CD4-positive, CD25-positive, alpha-beta regulatory T cell (primary cell): Measurements from ENCODE around the gene H2BW1. TPM values are rescaled to one million over a fixed set of nuclear protein-coding genes. Genes with fewer than 3 reads are reported as not detected.
"Not testable (repeated sequence)": the region's sequence is repeated elsewhere in the genome, so short reads cannot be mapped to it uniquely, and the experiment has no call there.

Experiments used
- ATAC-seq, 2 donors: fragments of 150-1000 bp; cut with Tn5 transposase; one replicate each; pipeline ENCODE4 v1.10.0; 2021; ENCODE audit warnings: low read depth in 2 of 2, moderate number of reproducible peaks in 2 of 2, moderate library complexity in 1 of 2
- DNase-seq, 3 donors: peaks; one replicate each; pipeline versions ENCODE4 v3.0.0 to v3.0.0-alpha.2; 2012 to 2022; ENCODE audit warnings: mixed read lengths in 1 of 3
- H3K27ac ChIP-seq: one replicate; pipeline ENCODE4 v1.7.0; 2013; ENCODE audit warnings: mild to moderate bottlenecking, low read length; ENCODE audit not compliant: insufficient read depth, poor library complexity, severe bottlenecking
- H3K27me3 ChIP-seq: one replicate; pipeline ENCODE4 v1.7.0; 2013; ENCODE audit warnings: low read length; ENCODE audit not compliant: control insufficient read depth, insufficient read depth
- H3K36me3 ChIP-seq: one replicate; pipeline ENCODE4 v1.7.0; 2013; ENCODE audit warnings: mild to moderate bottlenecking, low read length, moderate library complexity; ENCODE audit not compliant: control insufficient read depth, insufficient read depth
- H3K4me1 ChIP-seq: 2 replicates; pipeline ENCODE4 v1.7.0; 2013; ENCODE audit warnings: mild to moderate bottlenecking, low read length; ENCODE audit not compliant: insufficient read depth, control insufficient read depth, poor library complexity, severe bottlenecking
- H3K4me3 ChIP-seq: one replicate; pipeline ENCODE4 v1.7.0; 2013; ENCODE audit warnings: low read depth, mild to moderate bottlenecking, low read length, moderate library complexity
- H3K9me3 ChIP-seq, 2 experiments: 1 replicate in 1 of 2; 2 replicates in 1 of 2; pipeline ENCODE4 v1.7.0; 2013; ENCODE audit warnings: low read length in 2 of 2, mild to moderate bottlenecking in 1 of 2, moderate library complexity in 1 of 2; ENCODE audit not compliant: control insufficient read depth in 2 of 2
- H3K27ac Mint-ChIP-seq, 3 donors: one replicate each; pipeline ENCODE4 v1.8.0; 2020 to 2022; ENCODE audit warnings: mild to moderate bottlenecking in 3 of 3, mixed read lengths in 3 of 3, moderate library complexity in 2 of 3
- H3K27me3 Mint-ChIP-seq: one replicate; pipeline ENCODE4 v1.8.0; 2022; ENCODE audit warnings: mild to moderate bottlenecking, mixed read lengths
- H3K36me3 Mint-ChIP-seq: one replicate; pipeline ENCODE4 v1.8.0; 2020; ENCODE audit warnings: mixed read lengths
- H3K4me1 Mint-ChIP-seq, 4 donors: one replicate each; pipeline ENCODE4 v1.8.0; 2020 to 2022; ENCODE audit warnings: mixed read lengths in 4 of 4, mild to moderate bottlenecking in 1 of 4
- H3K4me3 Mint-ChIP-seq, 4 donors: one replicate each; pipeline ENCODE4 v1.8.0; 2020 to 2022; ENCODE audit warnings: mild to moderate bottlenecking in 4 of 4, mixed read lengths in 4 of 4, moderate library complexity in 3 of 4
- H3K9me3 Mint-ChIP-seq, 7 donors: one replicate each; pipeline ENCODE4 v1.8.0; 2020 to 2022; ENCODE audit warnings: mixed read lengths in 7 of 7, mild to moderate bottlenecking in 3 of 7, moderate library complexity in 2 of 7
- polyA plus RNA-seq, 4 donors: library from polyadenylated mRNA; unstranded; fragments of 300-500 nt; fragmentation: Illumina TruSeq; gene quantifications; one replicate each; pipeline ENCODE4 v1.2.3, GENCODE V29; 2021
- total RNA-seq: library from RNA; stranded (reverse); gene quantifications from one replicate; pipeline ENCODE4 v1.2.3, GENCODE V29; 2022

H2BW1 gene
- total and polyA plus RNA-seq, 5 donors from 2014 or later, result not detected

DNA sequence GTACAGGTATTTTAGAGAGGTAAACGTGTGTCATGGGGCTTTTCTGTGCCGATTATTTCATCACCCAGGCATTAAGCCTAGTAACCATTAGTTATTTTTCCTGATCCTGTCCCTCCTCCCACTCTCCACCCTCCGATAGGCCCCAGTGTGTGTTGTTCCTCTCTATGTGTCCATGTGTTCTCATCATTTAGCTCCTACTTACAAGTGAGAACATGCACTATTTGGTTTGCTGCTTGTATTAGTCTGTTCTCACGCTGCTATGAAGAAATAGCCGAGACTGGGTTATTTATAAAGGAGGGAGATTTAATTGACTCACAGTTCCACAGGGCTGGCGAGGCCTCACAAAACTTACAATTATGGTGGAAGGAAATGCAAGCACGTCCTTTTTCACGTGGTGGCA, 2.1 kb upstream of the H2BW1 start:
- H3K4me3 ChIP-seq, H3K4me1 Mint-ChIP-seq, H3K27ac ChIP-seq, H3K36me3 ChIP-seq, H3K27me3 ChIP-seq, H3K9me3 Mint-ChIP-seq, DNase-seq, ATAC-seq, H3K4me3 Mint-ChIP-seq, H3K36me3 Mint-ChIP-seq, H3K9me3 ChIP-seq, H3K4me1 ChIP-seq, H3K27ac Mint-ChIP-seq, H3K27me3 Mint-ChIP-seq: not testable (repeated sequence)

DNA sequence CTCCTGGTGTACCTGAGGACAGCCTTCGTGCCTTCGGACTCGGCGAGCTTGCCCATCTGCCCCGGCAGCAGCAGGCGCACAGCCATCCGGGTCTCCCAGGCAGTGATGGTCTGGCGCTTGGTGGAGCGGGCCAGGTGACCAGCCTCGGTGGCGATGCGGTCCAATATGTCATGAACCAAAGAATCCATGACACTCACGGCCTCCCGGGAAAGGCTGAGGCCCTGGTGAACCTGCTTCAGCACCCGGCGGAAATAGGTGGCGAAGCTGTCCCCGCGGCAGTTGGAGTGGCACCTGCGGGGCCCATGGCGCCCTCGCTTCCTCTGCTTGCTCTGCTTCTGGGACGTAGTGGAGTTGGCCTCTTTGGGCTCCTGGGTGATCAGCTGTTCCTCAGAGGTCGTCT, 350 bp downstream of the H2BW1 start:
- DNase-seq (no peak), ATAC-seq (no peak)
- H3K36me3 Mint-ChIP-seq, result no peaks in the 10 kb centered on the region
- no peak overlapping the region for H3K4me3 ChIP-seq
- H3K4me1 ChIP-seq, result no peaks in the 10 kb centered on the region
- H3K27me3 Mint-ChIP-seq, result no peaks in the 10 kb centered on the region
- H3K36me3 ChIP-seq, result no peaks in the 10 kb centered on the region
- H3K27me3 ChIP-seq, result no peaks in the 10 kb centered on the region
- H3K27ac ChIP-seq, result no peak overlapping the region
- H3K27ac Mint-ChIP-seq, result no peak overlapping the region
- no peaks in the 10 kb centered on the region for H3K4me1 Mint-ChIP-seq
- H3K9me3 Mint-ChIP-seq, result no peaks in the 10 kb centered on the region
- no peaks in the 10 kb centered on the region for H3K9me3 ChIP-seq
- no peak overlapping the region for H3K4me3 Mint-ChIP-seq

DNA sequence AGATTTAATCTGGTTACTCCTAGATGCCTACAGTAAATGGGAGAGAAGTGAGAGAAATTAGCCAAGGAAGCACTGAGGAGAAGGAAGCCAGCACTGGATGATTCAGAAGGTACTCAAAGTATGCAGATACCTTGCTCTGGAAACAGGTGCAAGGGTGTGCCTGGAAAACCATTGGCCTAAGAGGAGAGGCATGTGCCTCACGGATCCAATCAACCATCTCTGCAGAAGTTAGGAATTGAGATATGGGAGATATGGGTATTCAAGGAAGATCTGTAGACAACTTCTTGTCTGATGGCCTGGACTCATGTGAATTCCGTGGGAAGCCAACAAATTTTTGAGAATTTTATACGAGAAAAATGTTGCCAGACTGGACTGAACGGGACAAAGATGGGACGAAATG, 4.7 kb downstream of the H2BW1 start:
- Histone ChIP-seq H3K4me1 (no peaks in the 10 kb centered on the region), H3K27me3 (no peaks in the 10 kb centered on the region), H3K36me3 (no peaks in the 10 kb centered on the region), H3K27ac (no peak overlapping the region), H3K4me3 (no peak overlapping the region), H3K9me3 (no peaks in the 10 kb centered on the region)
- ATAC-seq (no peak), DNase-seq (no peak)
- Mint-ChIP-seq H3K36me3 (no peaks in the 10 kb centered on the region), H3K27me3 (no peaks in the 10 kb centered on the region), H3K9me3 (peaks cover 0 to 2% (median 0%) of the 10 kb centered on the region in 7 donors), H3K4me3 (no peak overlapping the region), H3K4me1 (no peaks in the 10 kb centered on the region), H3K27ac (no peak overlapping the region)

DNA sequence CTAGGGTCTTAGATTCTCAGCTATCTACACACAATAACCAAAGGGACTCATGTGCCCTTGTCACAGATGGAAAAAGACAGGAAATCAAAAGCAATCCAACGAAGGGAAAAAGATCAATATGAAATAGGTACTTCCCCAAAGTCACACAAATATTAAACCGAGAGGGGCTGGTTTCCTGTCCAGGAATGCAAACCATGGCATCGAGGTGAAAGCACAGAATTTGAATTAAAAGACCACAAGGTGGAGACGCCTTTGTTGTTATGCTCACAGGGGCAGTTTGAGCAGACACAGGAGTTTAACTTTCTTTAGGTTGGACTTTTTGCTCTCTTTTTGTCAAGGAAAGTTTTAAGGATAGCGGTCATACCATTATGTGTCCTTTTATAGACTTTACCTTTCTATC, 14.3 kb downstream of the H2BW1 start:
- DNase-seq (no peak), ATAC-seq (no peak)
- peaks cover 4% of the 10 kb centered on the region for H3K27me3 Mint-ChIP-seq
- Histone ChIP-seq H3K4me1 (no peaks in the 10 kb centered on the region), H3K27me3 (peaks cover 2% of the 10 kb centered on the region), H3K9me3 (no peaks in the 10 kb centered on the region), H3K4me3 (no peak overlapping the region), H3K36me3 (no peaks in the 10 kb centered on the region), H3K27ac (no peak overlapping the region)
- H3K4me1 Mint-ChIP-seq, result no peaks in the 10 kb centered on the region
- no peaks in the 10 kb centered on the region for H3K36me3 Mint-ChIP-seq
- no peak overlapping the region for H3K27ac Mint-ChIP-seq
- H3K4me3 Mint-ChIP-seq, result no peak overlapping the region
- no peaks in the 10 kb centered on the region for H3K9me3 Mint-ChIP-seq

DNA sequence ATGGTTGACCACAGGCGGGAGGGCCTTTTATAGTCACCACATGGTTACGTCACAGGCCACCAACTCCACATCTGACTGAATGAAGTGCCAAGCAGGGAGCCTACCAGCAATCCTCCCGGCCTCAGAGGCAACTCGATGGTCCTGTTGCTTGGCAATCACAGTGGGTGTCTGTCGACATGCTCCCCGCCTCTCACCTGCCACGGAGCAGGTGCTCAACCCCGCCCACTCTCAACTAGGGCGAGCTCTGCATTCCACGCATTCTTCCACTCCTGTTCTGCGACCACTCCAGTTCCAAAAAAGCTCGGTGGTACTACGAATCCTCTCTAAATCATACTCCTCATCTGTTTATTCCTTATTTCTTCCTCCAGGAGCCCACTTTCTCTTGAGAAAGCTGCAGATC, 30.0 kb downstream of the H2BW1 start:
- H3K4me1 Mint-ChIP-seq, H3K4me3 Mint-ChIP-seq, DNase-seq, H3K36me3 Mint-ChIP-seq, H3K27me3 Mint-ChIP-seq, H3K36me3 ChIP-seq, H3K27ac ChIP-seq, H3K4me1 ChIP-seq, H3K9me3 Mint-ChIP-seq, H3K27me3 ChIP-seq, H3K9me3 ChIP-seq, ATAC-seq, H3K4me3 ChIP-seq, H3K27ac Mint-ChIP-seq: not testable (repeated sequence)

- H3K27ac Mint-ChIP-seq, H3K27me3 ChIP-seq, H3K27ac ChIP-seq, H3K9me3 ChIP-seq, DNase-seq, H3K36me3 Mint-ChIP-seq, H3K4me3 Mint-ChIP-seq, H3K4me1 Mint-ChIP-seq, H3K27me3 Mint-ChIP-seq, H3K9me3 Mint-ChIP-seq, H3K4me3 ChIP-seq, H3K4me1 ChIP-seq, H3K36me3 ChIP-seq: not testable (repeated sequence)
- ATAC-seq, result peak; percentile 95 to 98
Observed at GRCh38 chrX:103962411-103963278, 50.9 kb downstream of the H2BW1 start, which contains the start of gene TMSB15B. TSS of gene TMSB15B (plus strand) at chrX:103962627.

Other genes starting within 250 kb of the H2BW1 start
- gene PLP1, start 236.9 kb downstream of the H2BW1 start, total RNA-seq, result not detected
- gene PLP1, start 236.9 kb downstream of the H2BW1 start, polyA plus RNA-seq, result not detected
- gene RAB9B, start 181.5 kb downstream of the H2BW1 start, total RNA-seq, result 0.22 TPM
- gene RAB9B, start 181.5 kb downstream of the H2BW1 start, polyA plus RNA-seq, result under 1 TPM in 3 of 4 donors, not detected in 1; 0.05 to 0.17 (median 0.11) TPM
- gene TMSB15B, start 51.1 kb downstream of the H2BW1 start, total RNA-seq, result 6.3 TPM
- 10 to 100 TPM; 11.7 to 14.7 (median 13.1) TPM for gene TMSB15B, start 51.1 kb downstream of the H2BW1 start, polyA plus RNA-seq
- not detected for gene H2BW2, start 26.2 kb upstream of the H2BW1 start, total RNA-seq
- not detected for gene H2BW2, start 26.2 kb upstream of the H2BW1 start, polyA plus RNA-seq
- gene TMSB15C, start 62.5 kb upstream of the H2BW1 start, total RNA-seq, result 3.8 TPM
- gene TMSB15C, start 62.5 kb upstream of the H2BW1 start, polyA plus RNA-seq, result under 1 TPM; 0.16 to 0.63 (median 0.39) TPM
- 4.3 TPM for gene ZCCHC18, start 98.8 kb upstream of the H2BW1 start, total RNA-seq
- 1 to 10 TPM; 1.9 to 4.6 (median 4.2) TPM for gene ZCCHC18, start 98.8 kb upstream of the H2BW1 start, polyA plus RNA-seq
- 11.9 TPM for gene SLC25A53, start 143.3 kb upstream of the H2BW1 start, total RNA-seq
- 10 to 100 TPM in 1 of 4 donors, 1 to 10 TPM in 3; 6.6 to 11.8 (median 7.7) TPM for gene SLC25A53, start 143.3 kb upstream of the H2BW1 start, polyA plus RNA-seq
- 16.1 TPM for gene FAM199X, start 152.7 kb upstream of the H2BW1 start, total RNA-seq
- gene FAM199X, start 152.7 kb upstream of the H2BW1 start, polyA plus RNA-seq, result 1 to 10 TPM; 7.8 to 9.9 (median 8.5) TPM
- not detected for gene ESX1, start 241.2 kb upstream of the H2BW1 start, total RNA-seq
- not detected for gene ESX1, start 241.2 kb upstream of the H2BW1 start, polyA plus RNA-seq